Activated T-helper 2 cell treated with anti-CD3 and anti-CD28 coated beads, Interferon-gamma antibody, Interleukin-2, Interleukin-4, amounts not matched to agents 10 μg/mL and 5 μg/mL and 100 μg/mL, durations not matched to agents 14 hours and 24 hours and 36 hours (primary cell): ENCODE results near the gene BBIP1. TPM values are rescaled to one million over a fixed set of nuclear protein-coding genes. Genes with fewer than 3 reads are reported as not detected.

Experiments used
- DNase-seq: peaks from one replicate; pipeline ENCODE4 v3.0.0; 2021; ENCODE audit warnings: low spot score
- H3K27ac Mint-ChIP-seq: one replicate; pipeline ENCODE4 v1.8.0; 2021; ENCODE audit warnings: mixed read lengths
- H3K27me3 Mint-ChIP-seq: one replicate; pipeline ENCODE4 v1.8.0; 2021; ENCODE audit warnings: low read depth, mixed read lengths
- H3K36me3 Mint-ChIP-seq: one replicate; pipeline ENCODE4 v1.8.0; 2021; ENCODE audit warnings: low read depth, mixed read lengths
- H3K4me1 Mint-ChIP-seq: one replicate; pipeline ENCODE4 v1.8.0; 2021; ENCODE audit warnings: low read depth, mixed read lengths
- H3K4me3 Mint-ChIP-seq: one replicate; pipeline ENCODE4 v1.8.0; 2021; ENCODE audit warnings: low read depth, mild to moderate bottlenecking, moderate library complexity, mixed read lengths
- H3K9me3 Mint-ChIP-seq: one replicate; pipeline ENCODE4 v1.8.0; 2021; ENCODE audit warnings: mixed read lengths
- intact Hi-C: fragments of 100-400 bp; cut with micrococcal nuclease; formaldehyde crosslinking; loops from one replicate; pipeline ENCODE4 v1.15.1; 2023
- total RNA-seq: library from RNA; stranded (reverse); gene quantifications from 2 replicates; pipeline ENCODE4 v1.2.3, GENCODE V29; 2022

BBIP1 gene, protein sequence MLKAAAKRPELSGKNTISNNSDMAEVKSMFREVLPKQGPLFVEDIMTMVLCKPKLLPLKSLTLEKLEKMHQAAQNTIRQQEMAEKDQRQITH
- 31.5 and 32.7 TPM in 2 replicates for total RNA-seq

GRCh38 chr10:110918643-110919348, at the start of gene BBIP1:
BBIP1 (minus strand) TSS chr10:110919180; CDS start chr10:110918157, 1,023 bp downstream.
- Mint-ChIP-seq H3K36me3 (peaks cover 15% of the 10 kb centered on the region), H3K27ac (peak within 1 kb of the TSS; percentile 93), H3K27me3 (no peaks in the 10 kb centered on the region), H3K4me1 (peaks cover 39% of the 10 kb centered on the region), H3K4me3 (peak within 1 kb of the TSS; percentile 94), H3K9me3 (no peaks in the 10 kb centered on the region)
- intact Hi-C loops = loop anchor here (1.0 to 5.0 kb wide), 8 partner anchors 16 to 912 kb away; partner anchors contain the start of genes ADD3 and ADRA2A
- DNase-seq = no peak

DNA sequence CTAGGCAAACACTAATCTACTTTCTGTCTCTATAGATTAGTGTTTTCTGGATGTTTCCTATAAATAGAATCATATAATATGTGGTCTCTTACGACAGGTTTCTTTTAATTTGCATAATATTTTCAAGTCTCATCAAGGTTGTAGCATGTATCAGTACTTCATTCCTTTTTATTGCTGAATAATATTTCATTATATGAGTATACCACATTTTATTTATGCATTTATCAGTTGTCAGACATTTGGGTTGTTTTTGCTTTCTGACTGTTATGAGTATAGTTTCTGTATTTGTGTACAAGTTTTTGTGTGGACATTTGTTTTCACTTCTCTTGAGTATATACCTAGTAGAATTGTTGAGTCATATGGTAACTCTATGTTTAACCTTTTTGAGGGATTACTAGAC, 48.7 kb upstream of the BBIP1 start:
- H3K36me3 Mint-ChIP-seq = peaks cover 10% of the 10 kb centered on the region

GRCh38 chr10:110967009-110967630, 48.1 kb upstream of the BBIP1 start:
- Mint-ChIP-seq H3K36me3 (peaks cover 10% of the 10 kb centered on the region), H3K27me3 (no peaks in the 10 kb centered on the region), H3K4me1 (peaks cover 17% of the 10 kb centered on the region), H3K27ac (no peak overlapping the region), H3K4me3 (no peak overlapping the region), H3K9me3 (no peaks in the 10 kb centered on the region)
- no peak for DNase-seq
- intact Hi-C loops = no loop called here

More for the DNA sequence above, 48.7 kb upstream of the BBIP1 start:
- no peaks in the 10 kb centered on the region for H3K9me3 Mint-ChIP-seq
- H3K27me3 Mint-ChIP-seq = no peaks in the 10 kb centered on the region
- peaks cover 14% of the 10 kb centered on the region for H3K4me1 Mint-ChIP-seq
- H3K4me3 Mint-ChIP-seq = no peak overlapping the region
- H3K27ac Mint-ChIP-seq = no peak overlapping the region
- intact Hi-C loops = no loop called here
- DNase-seq = no peak

- no peak for DNase-seq
- Mint-ChIP-seq H3K27me3 (no peaks in the 10 kb centered on the region), H3K4me1 (peaks cover 17% of the 10 kb centered on the region), H3K4me3 (no peak overlapping the region), H3K36me3 (peaks cover 10% of the 10 kb centered on the region), H3K9me3 (no peaks in the 10 kb centered on the region), H3K27ac (no peak overlapping the region)
- intact Hi-C loops = no loop called here
Measured at GRCh38 chr10:110966146-110966545, 47.2 kb upstream of the BBIP1 start.

DNA sequence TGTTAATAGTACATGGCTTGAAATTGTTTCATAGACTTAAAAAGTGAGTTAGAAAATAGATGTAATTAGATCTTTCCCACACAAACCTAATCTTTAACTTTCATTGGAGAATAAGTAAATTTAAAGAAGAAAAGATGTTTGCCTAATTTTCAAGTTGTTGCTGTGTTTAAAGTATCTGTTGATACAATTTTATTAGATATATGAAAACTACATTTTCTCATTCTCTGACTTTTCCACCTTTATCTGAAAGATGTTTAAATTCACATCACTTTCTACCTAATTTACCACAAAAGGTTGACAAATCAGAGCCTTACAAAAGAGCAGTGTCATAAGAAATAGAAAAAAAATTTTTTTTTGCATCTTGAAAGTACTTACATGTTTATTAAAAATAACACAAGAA, 46.2 kb upstream of the BBIP1 start:
- no peaks in the 10 kb centered on the region for H3K9me3 Mint-ChIP-seq
- H3K27ac Mint-ChIP-seq = no peak overlapping the region
- peaks cover 5% of the 10 kb centered on the region for H3K36me3 Mint-ChIP-seq
- H3K27me3 Mint-ChIP-seq = no peaks in the 10 kb centered on the region
- no peak for DNase-seq
- H3K4me1 Mint-ChIP-seq = peaks cover 13% of the 10 kb centered on the region
- H3K4me3 Mint-ChIP-seq = no peak overlapping the region
- intact Hi-C loops = no loop called here

DNA sequence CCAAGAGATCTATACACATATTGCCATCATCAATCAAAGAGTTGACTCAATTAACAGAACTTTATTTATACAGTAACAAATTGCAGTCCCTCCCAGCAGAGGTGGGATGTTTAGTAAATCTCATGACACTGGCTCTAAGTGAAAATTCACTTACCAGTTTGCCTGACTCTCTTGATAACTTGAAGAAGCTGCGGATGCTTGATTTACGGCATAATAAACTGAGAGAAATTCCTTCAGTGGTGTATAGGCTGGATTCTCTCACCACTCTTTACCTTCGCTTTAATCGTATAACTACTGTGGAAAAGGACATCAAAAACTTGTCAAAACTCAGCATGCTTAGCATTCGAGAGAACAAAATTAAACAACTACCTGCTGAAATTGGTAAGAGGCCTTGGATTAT, 45.7 kb upstream of the BBIP1 start:
- no peaks in the 10 kb centered on the region for H3K9me3 Mint-ChIP-seq
- H3K36me3 Mint-ChIP-seq = peaks cover 5% of the 10 kb centered on the region
- peaks cover 11% of the 10 kb centered on the region for H3K4me1 Mint-ChIP-seq
- no peaks in the 10 kb centered on the region for H3K27me3 Mint-ChIP-seq
- no peak overlapping the region for H3K4me3 Mint-ChIP-seq
- intact Hi-C loops = no loop called here
- DNase-seq = no peak
- H3K27ac Mint-ChIP-seq = no peak overlapping the region

DNA sequence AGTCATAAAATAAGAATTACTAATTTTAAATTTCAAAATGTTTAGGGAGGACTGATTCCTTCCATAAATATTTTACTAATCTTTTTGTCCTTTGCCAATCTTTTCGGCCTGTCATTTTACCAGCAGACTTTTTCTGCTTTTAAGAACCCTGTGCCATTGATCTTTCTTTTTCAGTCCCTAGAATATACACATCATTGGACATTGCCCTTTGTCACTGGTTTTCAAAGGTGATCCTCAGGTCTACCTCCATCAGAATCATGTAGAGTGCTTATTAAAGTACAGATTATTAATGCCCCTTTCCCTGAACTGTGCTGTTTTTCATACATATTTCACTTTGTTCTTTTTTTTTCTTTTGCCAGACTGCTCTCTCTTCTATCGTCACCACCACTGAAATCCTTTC, 44.2 kb upstream of the BBIP1 start:
- intact Hi-C loops = no loop called here
- H3K4me1 Mint-ChIP-seq = peaks cover 6% of the 10 kb centered on the region
- H3K27me3 Mint-ChIP-seq = no peaks in the 10 kb centered on the region
- no peaks in the 10 kb centered on the region for H3K9me3 Mint-ChIP-seq
- DNase-seq = no peak
- H3K27ac Mint-ChIP-seq = no peak overlapping the region
- no peak overlapping the region for H3K4me3 Mint-ChIP-seq
- H3K36me3 Mint-ChIP-seq = peaks cover 5% of the 10 kb centered on the region

- H3K36me3 Mint-ChIP-seq = peaks cover 5% of the 10 kb centered on the region
- no peak overlapping the region for H3K4me3 Mint-ChIP-seq
- DNase-seq = no peak
- H3K27ac Mint-ChIP-seq = no peak overlapping the region
- intact Hi-C loops = no loop called here
- no peaks in the 10 kb centered on the region for H3K27me3 Mint-ChIP-seq
- peaks cover 6% of the 10 kb centered on the region for H3K4me1 Mint-ChIP-seq
- no peaks in the 10 kb centered on the region for H3K9me3 Mint-ChIP-seq
Measured at GRCh38 chr10:110962443-110962842, 43.5 kb upstream of the BBIP1 start.

- Mint-ChIP-seq H3K27ac (no peak overlapping the region), H3K36me3 (peaks cover 5% of the 10 kb centered on the region), H3K4me3 (no peak overlapping the region), H3K4me1 (peaks cover 5% of the 10 kb centered on the region), H3K27me3 (no peaks in the 10 kb centered on the region), H3K9me3 (no peaks in the 10 kb centered on the region)
- intact Hi-C loops = no loop called here
- DNase-seq = no peak
Measured at GRCh38 chr10:110960333-110960712, 41.3 kb upstream of the BBIP1 start.

DNA sequence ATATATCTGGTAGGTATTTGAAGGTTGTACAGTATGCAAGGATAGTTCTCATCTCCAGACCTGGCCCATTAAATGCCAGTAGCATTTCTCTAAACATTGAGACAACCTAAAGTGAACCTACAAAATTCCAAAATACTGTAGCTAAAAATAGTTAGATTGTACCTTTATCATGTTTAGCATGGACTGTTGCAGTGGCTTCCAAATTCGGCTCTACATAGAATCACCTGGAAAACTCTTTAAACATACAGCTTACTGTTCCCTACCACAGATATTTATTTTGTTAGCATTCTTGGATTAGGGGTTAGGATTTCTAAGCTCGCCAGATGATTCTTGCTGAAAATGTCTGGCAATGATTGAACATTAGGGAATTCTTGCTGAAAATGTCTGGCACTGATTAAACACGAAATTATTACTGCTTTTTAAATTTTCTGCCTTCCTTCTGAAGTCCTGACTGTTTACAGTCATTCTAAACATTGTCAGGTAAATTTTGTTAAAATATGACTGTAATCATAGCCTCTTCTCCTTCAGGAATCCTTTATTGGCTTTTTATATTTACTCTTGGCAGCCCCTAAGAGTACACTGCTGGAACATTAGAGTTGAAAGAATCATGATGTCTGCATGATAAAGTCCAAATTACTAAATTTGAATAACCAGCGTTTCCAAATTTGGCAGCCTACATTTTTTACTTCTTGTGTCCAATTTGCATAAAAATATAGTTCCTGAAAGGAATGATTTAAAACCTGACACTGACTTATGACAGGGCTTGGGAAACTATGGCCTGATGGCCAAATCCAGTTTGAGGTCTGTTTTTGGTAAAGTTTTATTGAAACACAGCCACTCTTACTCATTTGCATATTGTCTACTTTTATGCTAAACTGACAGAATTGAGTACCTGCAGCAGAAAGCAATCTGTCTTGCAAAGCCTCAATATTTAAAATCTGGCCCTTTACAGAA, 40.7 kb upstream of the BBIP1 start:
- DNase-seq = no peak
- Mint-ChIP-seq H3K27ac (no peak overlapping the region), H3K9me3 (no peaks in the 10 kb centered on the region), H3K36me3 (peaks cover 5% of the 10 kb centered on the region), H3K4me3 (no peak overlapping the region), H3K4me1 (peaks cover 5% of the 10 kb centered on the region), H3K27me3 (no peaks in the 10 kb centered on the region)
- intact Hi-C loops = no loop called here

- DNase-seq = no peak
- H3K27me3 Mint-ChIP-seq = no peaks in the 10 kb centered on the region
- intact Hi-C loops = no loop called here
- no peak overlapping the region for H3K27ac Mint-ChIP-seq
- no peak overlapping the region for H3K4me3 Mint-ChIP-seq
- H3K4me1 Mint-ChIP-seq = peaks cover 4% of the 10 kb centered on the region
- H3K9me3 Mint-ChIP-seq = no peaks in the 10 kb centered on the region
- peaks cover 8% of the 10 kb centered on the region for H3K36me3 Mint-ChIP-seq
Measured at GRCh38 chr10:110957606-110958005, 38.6 kb upstream of the BBIP1 start.

GRCh38 chr10:110951381-110951780, 32.4 kb upstream of the BBIP1 start:
- H3K4me3 Mint-ChIP-seq = no peak overlapping the region
- intact Hi-C loops = no loop called here
- DNase-seq = no peak
- H3K4me1 Mint-ChIP-seq = peaks cover 10% of the 10 kb centered on the region
- H3K36me3 Mint-ChIP-seq = peaks cover 45% of the 10 kb centered on the region
- no peaks in the 10 kb centered on the region for H3K9me3 Mint-ChIP-seq
- H3K27me3 Mint-ChIP-seq = no peaks in the 10 kb centered on the region
- no peak overlapping the region for H3K27ac Mint-ChIP-seq
